GM12801 (cell line): ENCODE measurements around the gene KHDC3L.

ENCODE experiments used
- TF ChIP-seq, protein P1 (sequence below): IDR thresholded peaks from one replicate; pipeline ENCODE4 v1.5.1; 2011; ENCODE audit warnings: control low read depth; ENCODE audit not compliant: insufficient read length; ENCODE audit errors: extremely low read depth

Gene KHDC3L, protein sequence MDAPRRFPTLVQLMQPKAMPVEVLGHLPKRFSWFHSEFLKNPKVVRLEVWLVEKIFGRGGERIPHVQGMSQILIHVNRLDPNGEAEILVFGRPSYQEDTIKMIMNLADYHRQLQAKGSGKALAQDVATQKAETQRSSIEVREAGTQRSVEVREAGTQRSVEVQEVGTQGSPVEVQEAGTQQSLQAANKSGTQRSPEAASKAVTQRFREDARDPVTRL

DNA sequence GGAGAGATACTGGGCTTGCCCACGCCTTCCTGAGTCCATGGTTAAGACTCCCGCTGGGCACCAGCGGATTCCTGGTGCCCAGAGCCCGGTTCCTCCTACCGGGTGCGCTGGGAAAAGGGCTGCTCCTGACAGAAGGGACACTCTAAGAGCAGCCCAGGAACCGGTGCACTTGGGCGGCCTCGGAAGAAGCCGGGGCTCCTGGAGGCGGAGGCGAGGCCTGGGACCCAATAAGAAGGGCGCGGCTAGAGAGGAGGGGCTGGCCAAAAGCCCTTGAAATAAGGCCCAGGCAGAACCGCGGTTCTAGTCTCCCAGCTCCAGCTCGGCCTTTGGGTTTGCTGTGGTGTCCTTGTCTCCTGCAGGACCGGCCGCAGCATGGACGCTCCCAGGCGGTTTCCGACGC, at the start of gene KHDC3L:
KHDC3L (plus strand) TSS at position 301 of the 400 bp plus-strand sequence; CDS start at position 373, 72 bp downstream.
- TF ChIP-seq, protein P1, sequence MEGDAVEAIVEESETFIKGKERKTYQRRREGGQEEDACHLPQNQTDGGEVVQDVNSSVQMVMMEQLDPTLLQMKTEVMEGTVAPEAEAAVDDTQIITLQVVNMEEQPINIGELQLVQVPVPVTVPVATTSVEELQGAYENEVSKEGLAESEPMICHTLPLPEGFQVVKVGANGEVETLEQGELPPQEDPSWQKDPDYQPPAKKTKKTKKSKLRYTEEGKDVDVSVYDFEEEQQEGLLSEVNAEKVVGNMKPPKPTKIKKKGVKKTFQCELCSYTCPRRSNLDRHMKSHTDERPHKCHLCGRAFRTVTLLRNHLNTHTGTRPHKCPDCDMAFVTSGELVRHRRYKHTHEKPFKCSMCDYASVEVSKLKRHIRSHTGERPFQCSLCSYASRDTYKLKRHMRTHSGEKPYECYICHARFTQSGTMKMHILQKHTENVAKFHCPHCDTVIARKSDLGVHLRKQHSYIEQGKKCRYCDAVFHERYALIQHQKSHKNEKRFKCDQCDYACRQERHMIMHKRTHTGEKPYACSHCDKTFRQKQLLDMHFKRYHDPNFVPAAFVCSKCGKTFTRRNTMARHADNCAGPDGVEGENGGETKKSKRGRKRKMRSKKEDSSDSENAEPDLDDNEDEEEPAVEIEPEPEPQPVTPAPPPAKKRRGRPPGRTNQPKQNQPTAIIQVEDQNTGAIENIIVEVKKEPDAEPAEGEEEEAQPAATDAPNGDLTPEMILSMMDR, result no peak

DNA sequence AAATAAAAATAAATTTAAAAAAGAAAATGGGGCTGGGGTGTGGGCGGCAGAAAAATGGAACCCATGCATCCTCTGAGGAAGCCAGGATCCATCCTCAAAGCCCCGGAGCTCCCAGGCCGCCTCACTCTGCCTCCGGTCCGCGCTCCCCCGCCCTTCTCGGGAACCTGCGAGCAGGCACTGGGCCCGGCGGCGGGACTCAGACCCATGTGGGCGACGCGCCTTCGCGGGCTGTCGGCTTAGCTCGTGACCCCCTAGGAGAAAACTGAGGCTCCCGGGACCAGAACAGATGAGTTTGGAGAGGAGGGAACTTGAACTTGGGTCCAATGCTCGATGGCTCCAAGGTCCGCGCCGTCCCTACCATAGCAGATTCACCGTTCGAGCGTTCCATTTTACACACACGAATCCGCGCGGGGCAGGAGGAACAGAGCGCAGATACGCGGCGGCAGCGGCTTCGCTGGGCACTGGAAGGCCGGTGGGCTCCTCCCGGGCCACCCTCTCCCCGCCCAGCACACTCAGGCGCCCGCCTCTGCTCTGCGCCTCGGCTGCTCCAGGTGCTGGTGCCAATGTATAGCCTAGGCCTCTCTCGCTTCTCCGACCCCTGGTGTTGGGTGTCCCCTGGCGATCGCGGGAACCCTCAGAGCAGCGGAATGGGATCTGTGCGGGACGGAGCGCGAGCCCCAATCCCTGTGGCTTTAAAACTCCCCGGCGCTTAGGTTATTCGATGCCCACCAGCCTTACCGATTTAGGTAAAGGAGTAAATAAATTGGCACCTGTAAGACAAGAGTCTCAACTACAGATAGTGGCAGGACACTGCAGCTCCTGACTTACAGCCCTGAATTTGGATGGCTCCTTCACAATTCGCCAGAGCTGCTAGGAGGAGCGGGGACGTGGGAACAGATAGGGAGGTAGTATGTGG, 47.6 kb upstream of the KHDC3L start:
- TF ChIP-seq, protein P1, result no peak

DNA sequence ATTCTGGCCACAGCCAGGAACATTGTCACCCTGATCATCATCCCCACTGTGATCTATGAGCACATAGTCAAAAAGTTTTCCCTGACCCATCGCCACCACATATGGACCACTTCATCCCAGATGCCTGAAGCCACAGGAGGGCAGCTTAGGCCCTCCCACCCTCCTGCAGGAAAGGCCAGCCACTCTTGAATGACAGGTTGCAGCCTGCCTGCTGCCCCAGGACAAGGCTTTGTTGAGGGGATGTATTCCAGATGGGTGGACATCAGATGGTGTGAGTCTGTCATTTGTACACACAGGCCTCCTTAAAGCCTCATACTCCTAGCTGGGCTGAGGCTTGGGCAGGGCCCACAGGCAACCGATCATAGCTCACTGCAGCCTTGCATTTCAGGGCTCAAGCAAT, 39.1 kb upstream of the KHDC3L start:
- TF ChIP-seq, protein P1, result no peak

DNA sequence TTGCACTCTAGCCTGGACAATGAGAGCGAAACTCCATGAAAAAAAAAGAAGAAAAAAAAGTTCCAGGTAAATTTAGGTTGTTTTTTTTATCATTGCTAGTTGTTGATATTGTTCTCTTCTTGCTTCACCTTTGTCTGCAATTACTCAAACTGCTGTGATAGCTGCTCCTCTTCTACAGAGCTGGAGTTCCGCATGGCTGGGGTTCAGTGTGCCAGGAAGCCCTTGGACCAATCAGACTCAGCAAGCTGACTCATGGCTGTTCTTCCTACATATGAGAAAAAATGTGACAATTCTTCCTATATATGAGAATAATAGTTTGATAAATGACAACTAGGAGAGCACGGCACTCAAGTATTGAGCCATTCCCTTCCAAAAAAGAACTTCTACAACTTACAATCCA, 36.8 kb upstream of the KHDC3L start:
- TF ChIP-seq, protein P1, result no peak

DNA sequence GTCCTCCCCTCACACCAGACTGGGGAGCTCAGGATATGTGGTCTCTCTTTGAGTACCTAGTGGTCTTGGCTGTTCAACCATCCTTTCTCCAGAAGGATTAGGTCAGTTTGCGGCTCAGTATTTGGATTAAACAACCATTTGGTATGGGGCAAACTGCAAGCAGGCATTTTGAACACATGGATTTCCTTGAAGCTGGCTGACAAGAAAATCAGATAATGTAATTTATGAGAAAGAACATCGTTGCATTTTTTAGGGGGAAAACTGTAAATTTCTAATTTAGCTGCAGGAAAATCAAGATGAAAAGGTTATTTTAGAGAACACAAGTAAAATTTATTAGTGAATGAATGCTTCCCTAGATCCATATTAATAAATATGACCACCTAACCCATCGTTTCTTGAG, 33.7 kb upstream of the KHDC3L start:
- TF ChIP-seq, protein P1, result no peak

DNA sequence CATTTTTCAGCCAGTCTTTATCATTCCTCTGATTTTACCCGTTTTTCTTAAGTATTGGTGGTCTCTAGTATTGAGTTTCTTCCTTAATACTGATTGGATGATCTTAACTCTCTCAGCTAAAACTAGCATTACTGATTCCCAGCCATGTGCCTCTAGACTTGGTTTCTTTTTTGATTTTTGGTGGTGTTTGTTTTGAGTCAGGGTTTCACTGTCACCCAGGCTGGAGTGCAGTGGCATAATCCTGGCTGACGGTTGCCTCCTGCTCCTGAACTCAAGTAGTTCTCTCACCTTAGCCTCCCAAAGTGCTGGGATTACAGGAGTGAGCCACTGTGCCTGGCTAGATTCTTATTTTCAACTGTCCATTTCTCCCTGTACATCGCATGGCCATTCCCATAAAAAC, 33.3 kb upstream of the KHDC3L start:
- TF ChIP-seq, protein P1, result no peak

DNA sequence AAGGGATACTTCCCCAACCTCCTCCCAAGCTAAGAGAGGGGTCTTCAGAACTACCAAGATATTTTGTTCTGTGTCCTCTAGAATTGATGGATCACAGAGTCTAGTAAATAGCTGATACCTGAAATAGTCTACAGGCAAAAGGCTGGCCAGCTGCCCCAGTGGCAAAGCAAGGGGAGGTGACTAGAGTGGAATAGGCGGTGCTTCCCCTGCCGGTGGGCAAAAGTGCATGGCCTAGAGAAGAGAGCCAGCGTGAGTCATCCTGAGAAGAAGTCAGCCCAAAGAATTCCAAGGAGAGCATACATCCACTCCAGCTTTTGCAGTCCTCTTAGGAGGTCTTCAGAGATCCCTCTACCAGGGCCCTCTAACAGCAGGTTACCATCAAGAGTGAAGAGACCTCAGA, 23.1 kb upstream of the KHDC3L start:
- TF ChIP-seq, protein P1, result no peak
